T-helper 1 cell treated with Interleukin-12 subunit alpha and Interleukin-12 subunit beta and Interleukin-4 antibody, amounts not matched to agents 30 μg/mL and 1 μg/mL, for 36 hours (primary cell): ENCODE results near the gene MLXIPL.
"Not testable (repeated sequence)": the region's sequence is repeated elsewhere in the genome, so short reads cannot be mapped to it uniquely, and the experiment has no call there.

ENCODE experiments used
- H3K27ac Mint-ChIP-seq: one replicate; pipeline ENCODE4 v1.8.0; 2021; ENCODE audit warnings: mild to moderate bottlenecking, mixed read lengths
- H3K27me3 Mint-ChIP-seq: one replicate; pipeline ENCODE4 v1.8.0; 2021; ENCODE audit warnings: low read depth, mixed read lengths
- H3K36me3 Mint-ChIP-seq: one replicate; pipeline ENCODE4 v1.8.0; 2021; ENCODE audit warnings: low read depth, mixed read lengths
- H3K4me1 Mint-ChIP-seq: one replicate; pipeline ENCODE4 v1.8.0; 2021; ENCODE audit warnings: low read depth, mixed read lengths
- H3K4me3 Mint-ChIP-seq: one replicate; pipeline ENCODE4 v1.8.0; 2021; ENCODE audit warnings: mild to moderate bottlenecking, moderate library complexity, mixed read lengths
- H3K9me3 Mint-ChIP-seq: one replicate; pipeline ENCODE4 v1.8.0; 2021; ENCODE audit warnings: mixed read lengths

The MLXIPL gene

DNA sequence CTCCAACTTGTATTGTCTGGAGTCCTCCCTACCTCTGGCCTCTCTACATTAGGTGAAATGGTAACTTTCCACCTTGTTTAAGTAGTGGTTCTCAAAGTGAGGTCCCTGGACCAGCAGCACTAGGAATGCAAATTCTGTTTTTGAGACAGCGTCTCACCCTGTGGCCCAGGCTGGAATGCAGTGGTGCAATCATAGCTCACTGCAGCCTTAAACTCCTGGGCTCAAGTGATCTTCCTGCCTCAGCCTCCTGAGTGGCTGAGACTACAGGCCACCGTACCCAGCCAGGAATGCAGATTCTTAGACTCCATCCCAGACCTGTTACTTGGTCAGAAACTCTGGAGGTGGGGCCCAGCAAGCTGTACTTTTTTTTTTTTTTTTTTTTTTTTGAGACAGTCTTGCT lies 39.1 kb downstream of the MLXIPL start:
- no peaks in the 10 kb centered on the region for H3K27me3 Mint-ChIP-seq
- H3K36me3 Mint-ChIP-seq = no peaks in the 10 kb centered on the region
- no peak overlapping the region for H3K27ac Mint-ChIP-seq
- no peaks in the 10 kb centered on the region for H3K9me3 Mint-ChIP-seq
- no peak overlapping the region for H3K4me3 Mint-ChIP-seq
- H3K4me1 Mint-ChIP-seq = peaks cover 8% of the 10 kb centered on the region

DNA sequence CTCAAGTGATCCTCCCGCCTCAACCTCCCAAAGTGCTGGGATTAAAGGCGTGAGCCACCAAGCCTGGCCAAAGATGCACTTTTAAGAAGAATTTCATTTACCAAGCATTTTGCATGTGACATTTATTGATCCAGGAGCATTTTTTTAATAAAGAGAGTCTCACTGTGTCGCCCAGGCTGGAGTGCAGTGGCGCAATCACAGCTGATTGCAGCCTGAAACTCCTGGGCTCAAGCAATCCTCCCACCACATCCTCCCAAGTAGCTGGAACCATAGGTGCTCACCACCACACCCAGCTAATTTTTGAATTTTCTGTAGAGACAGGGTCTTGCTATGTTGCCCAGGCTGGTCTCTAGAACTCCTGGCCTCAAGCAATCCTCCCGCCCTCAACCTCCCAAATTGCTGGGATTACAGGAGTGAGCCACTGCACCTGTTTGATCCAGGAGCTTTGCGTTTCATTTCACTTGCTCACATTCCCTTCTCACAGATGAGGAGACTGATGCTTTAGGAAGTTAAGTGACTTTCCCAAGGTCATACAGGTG lies 41.6 kb downstream of the MLXIPL start:
- Mint-ChIP-seq H3K27ac (no peak overlapping the region), H3K4me3 (no peak overlapping the region), H3K4me1 (peaks cover 14% of the 10 kb centered on the region), H3K27me3 (no peaks in the 10 kb centered on the region), H3K36me3 (peaks cover 6% of the 10 kb centered on the region), H3K9me3 (no peaks in the 10 kb centered on the region)

DNA sequence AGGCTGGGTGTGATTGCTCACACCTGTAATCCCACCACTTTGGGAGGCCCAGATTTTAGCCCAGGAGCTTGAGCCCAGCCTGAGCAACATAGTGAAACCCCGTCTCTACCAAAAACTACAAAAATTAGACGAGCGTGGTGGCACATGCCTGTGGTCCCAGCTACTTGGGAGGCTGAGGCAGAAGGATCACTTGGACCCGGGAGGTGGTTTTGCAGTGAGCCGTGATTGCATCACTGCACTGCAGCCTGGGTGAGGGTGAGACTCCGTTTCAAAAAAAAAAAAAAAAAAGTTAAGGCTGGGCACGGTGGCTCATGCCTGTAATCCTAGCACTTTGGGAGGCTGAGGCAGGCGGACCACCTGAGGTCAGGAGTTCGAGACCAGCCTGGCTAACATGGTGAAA lies 43.3 kb downstream of the MLXIPL start:
- H3K27me3 Mint-ChIP-seq, H3K36me3 Mint-ChIP-seq, H3K9me3 Mint-ChIP-seq, H3K4me3 Mint-ChIP-seq, H3K27ac Mint-ChIP-seq: not testable (repeated sequence)
- peaks cover 18% of the 10 kb centered on the region for H3K4me1 Mint-ChIP-seq

DNA sequence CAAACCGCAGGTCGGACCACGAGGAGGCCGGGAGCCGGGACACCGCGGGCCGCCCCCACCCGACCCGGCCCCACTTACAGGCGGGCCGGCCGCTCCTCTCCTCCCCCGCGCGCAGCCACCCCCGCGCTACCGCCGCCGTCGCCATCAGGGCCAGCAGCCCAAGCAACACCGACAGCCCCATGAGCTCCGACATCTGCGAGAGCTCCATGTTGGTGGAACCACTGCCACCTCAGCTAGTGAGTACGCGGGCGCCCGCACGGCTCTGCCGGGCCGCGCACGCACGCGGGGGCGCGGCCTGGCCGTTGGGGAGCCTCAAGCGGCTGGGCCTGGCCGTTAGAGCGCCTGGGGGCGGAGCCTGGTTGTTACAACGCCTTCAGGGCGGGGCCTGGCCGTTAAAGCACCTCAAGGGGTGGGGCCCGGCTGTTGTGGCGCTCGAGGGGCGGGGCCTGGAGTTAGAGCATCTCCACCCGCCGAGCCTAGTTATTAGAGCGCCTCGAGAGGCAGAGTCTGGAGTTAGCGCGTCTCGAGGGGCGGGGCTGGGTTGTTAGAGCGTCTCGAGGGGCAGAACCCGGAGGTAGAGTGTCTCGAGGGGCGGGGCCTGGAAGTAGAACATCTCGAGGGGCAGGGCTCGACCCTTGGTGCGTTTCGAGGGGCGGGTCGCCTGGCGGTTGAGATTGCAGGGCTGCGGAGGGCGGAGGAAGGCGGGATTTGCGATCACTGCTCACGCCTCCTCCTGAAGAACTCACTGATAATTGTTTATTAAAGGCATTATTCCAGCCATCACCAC lies 45.8 kb downstream of the MLXIPL start, which contains the start of gene TBL2:
Gene TBL2 (minus strand): TSS at position 238 of the 787 bp plus-strand sequence. CDS start 30 bp downstream, at position 208.
- peaks cover 14% of the 10 kb centered on the region for H3K36me3 Mint-ChIP-seq
- peak within 1 kb of the TSS; percentile 94 for H3K4me3 Mint-ChIP-seq
- H3K4me1 Mint-ChIP-seq = peaks cover 23% of the 10 kb centered on the region
- peak within 1 kb of the TSS; percentile 96 for H3K27ac Mint-ChIP-seq
- H3K27me3 Mint-ChIP-seq = no peaks in the 10 kb centered on the region
- no peaks in the 10 kb centered on the region for H3K9me3 Mint-ChIP-seq

DNA sequence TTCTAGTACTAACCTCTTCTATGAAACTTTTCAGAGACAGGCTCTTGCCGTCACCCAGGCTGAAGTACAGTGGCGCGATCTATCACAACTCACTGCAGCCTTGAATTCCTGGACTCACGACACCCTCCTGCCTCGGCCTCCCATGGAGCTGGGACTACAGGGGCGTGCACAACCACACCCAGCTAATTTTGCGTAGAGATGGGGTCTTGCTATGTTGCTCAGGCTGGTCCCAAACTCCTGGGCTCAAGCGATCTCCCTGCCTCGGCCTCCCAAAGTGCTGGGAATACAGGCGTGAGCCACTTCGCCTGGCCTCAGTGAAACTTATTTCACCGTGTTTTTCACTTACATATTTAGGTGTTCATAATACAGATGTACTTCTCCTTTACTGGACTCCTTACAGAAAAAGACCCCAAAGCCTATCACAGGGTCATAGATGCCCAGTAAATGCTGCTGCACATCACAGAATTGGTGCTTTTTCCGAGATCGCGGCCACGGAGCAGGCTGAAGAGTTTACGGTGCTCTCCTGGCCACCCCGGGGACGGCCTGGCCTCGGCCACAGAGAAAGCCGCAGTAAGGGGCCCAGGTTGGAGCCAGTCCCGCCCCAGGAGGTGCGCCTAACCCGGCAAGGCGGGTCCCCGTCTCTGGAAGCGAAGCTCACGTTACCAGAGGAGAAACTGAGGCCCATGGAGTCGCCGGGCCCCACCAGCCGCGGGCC lies 46.5 kb downstream of the MLXIPL start:
- Mint-ChIP-seq H3K36me3 (peaks cover 15% of the 10 kb centered on the region), H3K4me3 (peak overlapping the region; percentile 94), H3K27me3 (no peaks in the 10 kb centered on the region), H3K9me3 (no peaks in the 10 kb centered on the region), H3K4me1 (peaks cover 23% of the 10 kb centered on the region), H3K27ac (peak overlapping the region; percentile 46)

DNA sequence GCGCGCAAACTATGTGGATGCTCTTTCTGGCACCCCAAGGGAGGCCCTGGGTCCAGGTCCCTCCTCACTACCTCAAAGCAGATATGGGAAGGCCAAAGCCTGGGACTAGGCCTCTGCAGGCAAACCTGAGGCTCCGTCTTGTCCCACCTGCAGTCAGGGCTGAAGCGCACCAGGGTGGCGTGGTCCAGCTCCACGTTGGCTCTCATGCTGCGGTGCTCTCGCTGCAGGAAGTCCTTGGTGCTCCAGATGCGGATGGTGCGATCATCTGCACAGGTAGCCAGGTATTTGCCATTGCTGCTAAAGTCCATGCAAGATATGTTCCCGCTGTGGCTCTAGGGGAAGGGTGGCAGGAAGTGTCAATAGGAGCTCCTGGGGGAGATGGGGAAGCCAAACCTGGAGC lies 50.5 kb downstream of the MLXIPL start:
- no peak overlapping the region for H3K4me3 Mint-ChIP-seq
- H3K4me1 Mint-ChIP-seq = peaks cover 16% of the 10 kb centered on the region
- H3K27ac Mint-ChIP-seq = no peak overlapping the region
- no peaks in the 10 kb centered on the region for H3K9me3 Mint-ChIP-seq
- no peaks in the 10 kb centered on the region for H3K27me3 Mint-ChIP-seq
- H3K36me3 Mint-ChIP-seq = peaks cover 37% of the 10 kb centered on the region

DNA sequence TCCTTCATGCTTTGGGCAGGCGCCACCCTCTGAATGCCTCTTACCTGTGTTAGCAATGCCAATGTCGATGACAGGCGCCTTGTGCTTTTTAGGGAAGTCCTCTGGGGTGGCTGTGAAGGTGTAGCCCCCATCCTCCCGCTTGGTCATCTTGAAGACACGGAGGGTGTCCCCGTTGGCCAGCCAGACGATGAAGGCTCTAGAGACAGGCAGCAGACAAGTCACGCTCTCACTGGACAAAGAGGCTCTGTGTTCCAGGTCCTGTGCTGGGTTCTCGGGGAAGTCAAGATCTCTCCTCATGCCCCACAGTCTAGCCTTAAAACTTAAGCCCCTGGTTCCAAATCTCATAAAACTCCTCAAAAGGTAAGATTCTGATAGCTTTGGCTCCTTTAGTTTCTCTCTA lies 51.0 kb downstream of the MLXIPL start:
- no peak overlapping the region for H3K27ac Mint-ChIP-seq
- H3K9me3 Mint-ChIP-seq = no peaks in the 10 kb centered on the region
- H3K4me1 Mint-ChIP-seq = peaks cover 14% of the 10 kb centered on the region
- H3K36me3 Mint-ChIP-seq = peaks cover 35% of the 10 kb centered on the region
- no peak overlapping the region for H3K4me3 Mint-ChIP-seq
- H3K27me3 Mint-ChIP-seq = no peaks in the 10 kb centered on the region

DNA sequence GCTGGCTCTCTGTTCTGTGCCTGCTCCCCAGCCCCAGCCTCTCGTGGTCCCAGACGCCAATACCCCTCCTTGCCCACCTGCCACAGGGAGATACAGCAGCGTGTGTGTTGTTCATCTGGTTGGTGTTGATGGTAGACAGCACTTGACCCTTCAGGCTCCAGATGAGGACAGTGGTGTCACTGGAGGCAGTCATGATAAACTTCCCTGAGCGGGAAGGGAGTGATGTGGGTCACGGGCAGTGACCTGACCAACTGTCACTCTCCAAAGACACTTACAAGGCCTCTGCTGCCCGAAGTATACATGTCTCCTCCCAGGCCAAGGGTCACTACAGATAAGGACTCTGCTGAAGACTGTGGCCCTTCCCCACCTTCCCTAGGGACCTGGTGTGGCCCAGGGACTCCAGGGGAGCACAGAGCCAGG lies 51.5 kb downstream of the MLXIPL start:
- Mint-ChIP-seq H3K27me3 (no peaks in the 10 kb centered on the region), H3K4me3 (no peak overlapping the region), H3K9me3 (no peaks in the 10 kb centered on the region), H3K36me3 (peaks cover 35% of the 10 kb centered on the region), H3K27ac (no peak overlapping the region), H3K4me1 (peaks cover 18% of the 10 kb centered on the region)

DNA sequence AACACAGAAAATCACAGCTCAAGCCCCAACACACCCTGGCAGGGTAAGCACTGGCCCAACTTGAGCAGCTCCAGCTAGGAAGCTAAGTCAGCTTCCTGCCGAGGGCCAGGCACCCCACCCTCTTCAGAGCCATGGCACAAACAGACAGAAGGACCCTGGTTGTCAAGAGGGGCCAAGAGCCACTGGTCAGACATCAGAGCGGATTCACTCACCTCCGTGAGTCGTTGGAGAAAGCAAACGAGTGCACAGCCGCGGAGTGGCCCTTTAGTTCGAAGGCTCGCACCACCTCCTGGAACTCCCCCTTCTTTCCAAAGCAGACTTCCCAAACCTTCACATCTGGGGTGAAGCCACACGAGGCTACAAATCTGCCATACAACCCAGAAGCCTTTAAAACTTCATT lies 53.3 kb downstream of the MLXIPL start:
- Mint-ChIP-seq H3K9me3 (no peaks in the 10 kb centered on the region), H3K4me3 (no peak overlapping the region), H3K27ac (no peak overlapping the region), H3K4me1 (peaks cover 25% of the 10 kb centered on the region), H3K27me3 (no peaks in the 10 kb centered on the region), H3K36me3 (peaks cover 32% of the 10 kb centered on the region)

DNA sequence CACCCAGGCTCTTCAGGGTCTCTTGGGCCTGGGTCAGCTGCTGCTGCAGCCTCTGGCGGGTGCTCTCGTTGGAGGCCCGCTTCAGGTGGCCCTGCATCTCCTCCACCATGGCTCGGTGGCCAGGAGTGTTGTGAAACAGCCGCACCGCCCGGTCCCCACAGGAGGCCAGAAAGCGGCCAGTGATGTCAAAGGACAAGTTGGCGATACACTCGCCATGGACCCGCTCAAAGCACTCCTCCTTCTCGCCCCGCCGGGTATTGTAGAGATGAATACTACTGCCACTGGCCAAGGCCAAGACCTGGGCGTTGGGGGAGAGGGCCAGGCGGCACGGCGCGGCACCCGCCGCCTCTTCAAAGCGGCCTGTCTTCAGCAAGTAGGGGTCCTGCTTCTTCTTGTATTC lies 53.8 kb downstream of the MLXIPL start:
- H3K27me3 Mint-ChIP-seq = no peaks in the 10 kb centered on the region
- no peak overlapping the region for H3K27ac Mint-ChIP-seq
- no peaks in the 10 kb centered on the region for H3K9me3 Mint-ChIP-seq
- H3K4me1 Mint-ChIP-seq = peaks cover 29% of the 10 kb centered on the region
- H3K36me3 Mint-ChIP-seq = peaks cover 32% of the 10 kb centered on the region
- H3K4me3 Mint-ChIP-seq = no peak overlapping the region

DNA sequence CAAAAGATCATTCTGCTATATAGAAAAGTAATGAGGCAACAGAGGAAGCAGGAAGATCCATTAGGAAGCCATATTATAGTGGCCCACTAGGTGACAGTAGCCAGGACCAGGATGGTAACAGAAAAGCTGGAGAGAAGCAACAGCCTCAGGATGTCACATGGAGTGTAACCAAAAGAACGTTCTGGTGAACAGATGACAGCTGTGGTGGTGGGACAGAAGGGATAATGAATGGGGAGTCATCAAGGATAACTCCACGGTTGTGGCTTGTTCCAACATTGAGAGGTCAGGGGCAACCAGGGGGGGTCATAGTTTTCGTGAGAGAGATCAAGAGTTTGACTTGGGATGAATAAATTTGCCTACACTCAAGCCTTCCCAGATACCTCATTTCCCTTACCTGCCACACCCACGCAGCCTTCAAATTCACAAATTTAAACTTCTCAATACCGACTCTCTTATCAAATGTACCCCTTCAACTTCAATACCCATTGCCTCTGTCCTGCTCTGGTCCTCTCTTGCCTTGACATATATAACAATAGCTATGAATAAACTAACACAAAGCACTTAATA lies 55.2 kb downstream of the MLXIPL start:
- no peak overlapping the region for H3K27ac Mint-ChIP-seq

DNA sequence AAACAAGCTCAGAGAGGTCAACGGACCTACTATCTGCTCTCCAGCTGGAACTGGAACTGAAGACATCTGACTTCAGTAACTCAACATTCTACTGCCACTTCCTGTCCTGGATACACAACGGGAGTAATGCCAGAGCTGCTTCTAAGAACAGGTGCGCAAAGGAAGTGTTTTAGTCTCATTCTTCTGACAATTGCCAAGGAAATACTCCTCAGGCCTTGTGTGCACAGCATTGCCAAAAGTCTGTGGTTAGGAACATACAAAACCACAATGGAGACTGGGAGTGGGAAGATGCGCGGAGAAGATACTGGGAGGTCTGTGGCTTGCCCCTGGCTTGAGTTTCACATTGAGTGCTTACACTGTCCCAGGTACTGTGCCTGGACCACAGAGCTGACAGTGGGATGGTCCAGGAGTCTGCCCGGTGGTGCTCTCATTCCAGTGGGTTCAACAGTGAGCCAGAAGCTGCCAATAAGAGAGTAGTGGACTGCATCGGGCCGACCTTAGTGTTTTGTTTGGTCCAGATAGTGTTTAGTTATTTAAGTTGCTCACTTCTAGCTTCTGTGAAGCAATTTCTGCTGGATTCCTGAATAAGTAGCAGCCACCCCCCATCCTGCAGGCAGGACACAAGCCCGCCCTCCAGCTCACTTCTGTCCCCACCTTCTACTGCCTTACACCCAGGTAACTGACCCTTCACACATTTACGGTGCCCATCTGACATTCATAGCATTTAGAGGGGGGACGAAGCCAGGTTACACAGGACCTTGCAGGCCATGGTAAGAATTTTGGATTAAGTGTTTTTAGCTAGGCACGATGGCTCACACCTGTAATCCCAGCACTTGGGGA lies 56.3 kb downstream of the MLXIPL start:
- Mint-ChIP-seq H3K4me3 (no peak overlapping the region), H3K27me3 (no peaks in the 10 kb centered on the region), H3K9me3 (no peaks in the 10 kb centered on the region), H3K27ac (peak overlapping the region; percentile 59), H3K4me1 (peaks cover 23% of the 10 kb centered on the region), H3K36me3 (peaks cover 27% of the 10 kb centered on the region)

More for the DNA sequence above, 55.2 kb downstream of the MLXIPL start:
- Mint-ChIP-seq H3K36me3 (peaks cover 30% of the 10 kb centered on the region), H3K9me3 (no peaks in the 10 kb centered on the region), H3K4me3 (no peak overlapping the region), H3K27me3 (no peaks in the 10 kb centered on the region), H3K4me1 (peaks cover 25% of the 10 kb centered on the region)

DNA sequence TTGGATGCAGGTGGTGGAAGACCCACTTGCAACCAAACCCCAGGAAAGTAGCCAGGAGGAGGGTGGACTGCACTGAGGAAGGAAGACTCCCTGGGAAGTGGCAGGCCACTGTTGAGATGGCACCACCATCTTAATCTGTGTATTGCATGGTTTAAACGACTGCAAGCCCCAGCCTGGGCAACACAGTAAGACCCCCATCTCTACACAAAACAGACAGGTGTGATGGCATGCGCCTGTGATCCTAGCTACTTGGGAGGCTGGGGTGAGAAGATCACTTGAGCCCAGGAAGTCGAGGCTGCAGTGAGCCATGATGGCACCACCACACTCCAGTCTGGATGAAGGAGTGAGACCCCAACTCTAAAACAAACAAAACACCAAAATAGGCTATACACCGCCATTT lies 57.2 kb downstream of the MLXIPL start:
- Mint-ChIP-seq H3K27me3 (no peaks in the 10 kb centered on the region), H3K9me3 (no peaks in the 10 kb centered on the region), H3K36me3 (peaks cover 20% of the 10 kb centered on the region), H3K4me3 (no peak overlapping the region), H3K27ac (no peak overlapping the region), H3K4me1 (peaks cover 21% of the 10 kb centered on the region)

DNA sequence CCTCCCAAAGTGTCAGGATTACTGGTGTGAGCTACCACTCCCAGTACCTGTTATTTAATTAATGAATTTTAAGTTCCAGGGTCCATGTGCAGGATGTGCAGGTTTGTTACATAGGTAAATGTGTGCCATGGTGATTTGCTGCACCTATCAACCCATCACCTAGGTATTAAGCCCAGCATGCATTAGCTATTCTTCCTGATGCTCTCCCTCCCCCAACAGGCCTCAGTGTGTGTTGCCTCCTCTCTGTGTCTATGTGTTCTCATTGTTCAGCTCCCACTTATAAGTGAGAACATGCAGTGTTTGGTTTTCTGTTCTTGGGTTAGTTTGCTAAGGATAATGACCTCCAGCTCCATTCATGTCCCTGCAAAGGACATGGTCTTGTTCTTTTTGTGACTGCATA lies 57.9 kb downstream of the MLXIPL start:
- H3K27me3 Mint-ChIP-seq, H3K9me3 Mint-ChIP-seq: not testable (repeated sequence)
- Mint-ChIP-seq H3K4me1 (peaks cover 24% of the 10 kb centered on the region), H3K27ac (peak overlapping the region; percentile 2), H3K36me3 (peaks cover 20% of the 10 kb centered on the region), H3K4me3 (peak overlapping the region; percentile 53)
